H54 (cell line): ENCODE data around the gene ZBED3.

Experiments used
- DNase-seq: peaks from one replicate; pipeline ENCODE4 v3.0.0; 2011; ENCODE audit warnings: low spot score, mixed read lengths; ENCODE audit not compliant: insufficient read length
- FAIRE-seq: peaks from 3 replicates; lab custom pipeline; 2011; peaks lifted over from hg19 to GRCh38; lab: Jason Lieb, UNC
- POLR2A ChIP-seq: IDR thresholded peaks from 2 replicates; pipeline ENCODE4 v1.6.1; 2011; ENCODE audit warnings: low read depth, mild to moderate bottlenecking, low read length

Gene ZBED3

DNA sequence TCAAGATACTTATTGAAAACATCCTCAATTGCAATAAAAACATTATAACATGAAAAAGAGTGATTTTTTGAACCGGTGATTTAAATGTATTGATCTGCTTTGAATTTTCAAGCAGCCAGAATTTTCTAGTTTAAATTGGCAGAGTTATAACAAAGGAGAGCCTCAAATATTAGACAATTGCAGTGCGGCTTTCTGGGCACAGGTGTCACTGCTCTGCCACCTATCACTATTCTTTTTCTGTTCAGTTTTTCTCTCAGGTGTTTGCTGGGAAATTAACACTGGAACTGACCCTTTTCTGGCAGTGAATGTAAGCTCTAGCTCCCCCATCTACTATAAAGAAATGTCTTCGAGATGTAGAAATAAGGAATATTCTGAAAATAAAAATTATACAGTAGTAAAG is 23.0 kb downstream of the ZBED3 start:
- DNase-seq: no peak
- peak; percentile 36 for FAIRE-seq
- no peak for TF ChIP-seq POLR2A

DNA sequence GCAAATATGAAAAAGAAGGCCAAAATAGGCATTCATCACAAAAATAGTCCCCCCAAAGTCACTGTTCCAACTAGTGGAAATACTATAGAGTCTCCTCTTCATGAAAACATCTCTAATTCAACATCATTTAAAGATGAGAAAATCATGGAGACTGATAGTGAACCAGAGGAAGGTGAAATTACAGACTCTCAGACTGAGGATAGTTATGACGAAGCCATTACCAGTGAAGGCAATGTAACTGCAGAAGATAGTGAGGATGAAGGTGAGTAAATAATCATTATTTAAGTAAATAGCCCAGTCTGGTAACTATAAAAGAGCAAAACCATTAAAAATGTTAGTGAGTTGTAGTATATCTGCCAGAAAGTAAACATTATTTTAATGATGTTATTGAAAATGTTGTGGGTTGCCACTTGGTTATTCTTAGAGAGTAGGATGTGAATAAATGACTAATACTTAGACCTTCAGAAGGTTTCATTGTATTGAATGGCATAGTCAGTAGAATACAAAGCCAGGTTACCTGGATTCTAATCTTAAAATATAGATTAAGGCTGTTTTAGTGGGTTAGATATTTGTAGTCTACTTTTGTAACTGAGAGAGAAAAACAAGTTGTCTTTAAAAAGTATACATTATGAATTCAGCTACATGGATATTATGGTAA is 40.5 kb downstream of the ZBED3 start:
- TF ChIP-seq POLR2A: no peak
- no peak for DNase-seq
- no peak for FAIRE-seq

DNA sequence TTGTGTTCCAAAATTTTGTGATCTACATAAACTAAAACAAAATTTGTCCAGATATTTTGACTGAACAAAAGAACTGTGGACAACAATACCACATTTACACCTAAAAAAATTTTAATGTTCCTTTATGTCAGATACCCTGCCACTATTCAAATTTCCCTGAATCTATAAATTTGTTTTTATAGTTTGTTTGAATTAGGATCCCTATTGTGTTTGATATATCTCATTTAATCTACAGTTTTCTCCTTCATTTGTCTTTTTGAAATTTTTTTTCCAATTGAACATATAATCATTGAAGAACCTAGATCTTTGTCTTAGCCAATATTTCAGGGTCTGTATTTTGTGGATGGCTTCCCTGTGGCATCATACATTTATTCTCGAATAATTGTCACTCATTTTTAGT is 51.1 kb downstream of the ZBED3 start:
- FAIRE-seq: no peak
- DNase-seq: no peak
- no peak for TF ChIP-seq POLR2A

DNA sequence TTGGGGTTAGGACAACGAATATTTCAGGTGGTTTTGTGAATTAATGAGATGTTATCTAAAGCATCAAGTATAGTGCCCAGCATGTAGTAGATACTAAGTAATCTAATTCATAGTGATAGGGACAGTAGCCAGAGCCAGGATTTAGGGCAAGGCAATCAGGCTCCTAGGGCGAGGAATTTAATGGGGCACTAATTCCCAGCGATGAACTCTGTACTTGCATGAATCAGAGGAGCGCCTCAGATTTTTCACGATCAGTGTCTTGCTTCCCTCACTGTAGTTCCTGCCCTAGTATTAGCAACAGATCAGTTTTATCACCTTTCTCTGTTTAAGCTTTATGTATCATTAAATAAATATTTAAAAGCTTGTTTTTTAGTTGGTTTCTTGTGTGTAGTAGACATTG is 53.7 kb downstream of the ZBED3 start:
- DNase-seq (no peak), FAIRE-seq (no peak)
- no peak for TF ChIP-seq POLR2A

DNA sequence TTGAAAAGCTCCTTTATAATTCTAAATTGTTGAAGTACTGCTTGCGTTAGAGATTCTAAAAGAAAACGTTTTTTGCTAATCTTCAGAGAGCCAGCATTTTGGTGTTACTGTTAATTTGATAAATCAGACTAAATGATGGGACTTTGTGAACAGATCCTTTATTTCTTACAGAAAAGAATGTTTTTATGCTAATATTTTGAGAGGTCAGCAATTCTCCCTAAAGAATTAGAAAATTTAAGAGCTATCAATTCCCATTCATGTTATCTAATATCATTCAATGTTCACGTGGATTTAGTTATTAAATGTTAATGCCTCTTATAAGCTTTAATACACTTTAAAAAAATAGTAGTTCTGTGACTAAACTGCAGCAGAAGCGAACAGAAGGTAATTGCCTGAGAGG is 54.5 kb downstream of the ZBED3 start:
- FAIRE-seq (no peak), DNase-seq (no peak)
- no peak for TF ChIP-seq POLR2A

DNA sequence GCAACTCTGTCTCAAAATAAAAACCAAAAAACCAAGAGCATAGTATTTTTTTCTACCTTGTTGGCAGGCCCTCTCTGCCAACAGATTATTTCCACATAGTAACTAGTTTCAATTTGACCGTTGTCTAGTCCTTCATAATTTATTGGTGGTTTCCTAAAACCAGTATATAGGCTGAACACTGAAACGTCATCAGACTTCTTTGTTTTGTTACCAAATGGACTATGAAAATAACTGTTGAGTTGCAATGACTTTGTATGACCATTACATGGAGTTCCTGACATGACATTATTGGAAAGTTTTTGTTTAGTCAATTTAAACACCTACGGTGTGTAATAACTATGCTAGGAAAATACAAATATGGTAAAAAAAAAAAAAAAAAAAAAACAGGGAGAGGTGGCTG is 55.2 kb downstream of the ZBED3 start:
- no peak for TF ChIP-seq POLR2A
- no peak for DNase-seq
- no peak for FAIRE-seq

DNA sequence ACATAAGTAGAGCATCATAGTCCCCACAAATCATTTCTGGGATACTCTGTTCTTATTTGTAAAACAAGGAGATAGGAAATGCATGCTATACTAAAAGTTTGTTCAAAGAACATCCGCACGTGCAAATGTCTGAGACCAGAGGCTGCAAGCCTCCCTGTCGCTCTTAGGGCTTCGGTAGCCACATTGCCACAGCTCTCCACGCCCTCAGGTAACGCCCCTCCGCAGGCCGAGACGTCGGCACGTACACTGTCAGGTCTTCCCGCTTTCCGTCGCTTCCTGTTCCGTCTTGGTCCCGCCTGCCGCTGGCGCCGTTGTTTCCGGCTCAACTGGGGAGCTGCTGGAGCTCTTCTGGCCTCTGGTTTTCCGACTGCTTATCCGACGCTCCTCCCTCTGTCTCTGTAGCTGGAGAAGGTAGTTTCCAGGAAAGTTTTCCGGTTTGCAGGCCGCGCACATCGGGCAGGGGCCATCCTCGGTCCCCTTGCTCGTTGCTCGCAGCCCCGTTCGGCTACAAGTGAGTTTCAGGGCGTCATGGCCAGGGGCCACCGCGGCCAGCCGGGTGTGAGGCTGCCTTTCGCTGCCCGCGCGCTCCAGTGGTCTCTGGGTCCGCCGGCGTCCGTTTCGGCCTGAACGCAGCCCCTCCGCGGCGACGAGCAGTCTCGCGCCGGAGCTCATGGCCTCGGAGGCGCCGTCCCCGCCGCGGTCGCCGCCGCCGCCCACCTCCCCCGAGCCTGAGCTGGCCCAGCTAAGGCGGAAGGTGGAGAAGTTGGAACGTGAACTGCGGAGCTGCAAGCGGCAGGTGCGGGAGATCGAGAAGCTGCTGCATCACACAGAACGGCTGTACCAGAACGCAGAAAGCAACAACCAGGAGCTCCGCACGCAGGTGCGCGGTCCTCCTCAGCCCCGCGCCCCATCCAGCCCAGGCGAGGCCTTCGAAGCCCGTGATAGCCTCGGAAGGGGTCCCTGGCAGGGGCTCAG is 56.7 kb downstream of the ZBED3 start, which contains the start of gene AGGF1:
TSS of gene AGGF1 (plus strand) at position 308 of the 975 bp plus-strand sequence. CDS start at position 671, 363 bp downstream.
- peak; percentile 94 for FAIRE-seq
- DNase-seq: peak; percentile 83
- TF ChIP-seq POLR2A: peak; percentile 68; the same call in 1 of the 2 replicates

DNA sequence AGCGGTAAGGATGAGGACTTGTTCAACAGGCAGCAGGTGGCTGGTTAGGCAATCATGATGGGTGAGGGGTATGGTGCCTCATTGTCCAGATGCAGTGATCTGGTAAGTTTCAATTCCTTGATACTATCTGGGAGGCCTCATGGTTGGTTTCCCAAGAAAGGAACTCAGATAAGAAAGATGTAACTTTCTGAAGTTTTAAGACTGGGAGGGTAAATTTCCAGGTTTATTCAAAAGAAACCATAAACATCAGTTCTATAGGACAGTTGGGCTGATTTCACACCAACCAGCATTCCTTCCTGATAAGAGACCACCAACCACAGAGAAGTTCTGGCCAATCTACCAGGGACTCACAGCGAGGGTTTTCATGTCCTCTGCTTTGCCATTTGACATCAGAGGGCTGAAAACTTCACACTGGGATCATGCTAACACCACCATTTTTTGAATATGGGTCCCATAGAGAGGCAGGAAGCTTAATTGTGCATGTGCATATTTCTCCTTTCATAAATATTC is 57.7 kb downstream of the ZBED3 start:
- DNase-seq: no peak
- no peak for TF ChIP-seq POLR2A
- FAIRE-seq: no peak

DNA sequence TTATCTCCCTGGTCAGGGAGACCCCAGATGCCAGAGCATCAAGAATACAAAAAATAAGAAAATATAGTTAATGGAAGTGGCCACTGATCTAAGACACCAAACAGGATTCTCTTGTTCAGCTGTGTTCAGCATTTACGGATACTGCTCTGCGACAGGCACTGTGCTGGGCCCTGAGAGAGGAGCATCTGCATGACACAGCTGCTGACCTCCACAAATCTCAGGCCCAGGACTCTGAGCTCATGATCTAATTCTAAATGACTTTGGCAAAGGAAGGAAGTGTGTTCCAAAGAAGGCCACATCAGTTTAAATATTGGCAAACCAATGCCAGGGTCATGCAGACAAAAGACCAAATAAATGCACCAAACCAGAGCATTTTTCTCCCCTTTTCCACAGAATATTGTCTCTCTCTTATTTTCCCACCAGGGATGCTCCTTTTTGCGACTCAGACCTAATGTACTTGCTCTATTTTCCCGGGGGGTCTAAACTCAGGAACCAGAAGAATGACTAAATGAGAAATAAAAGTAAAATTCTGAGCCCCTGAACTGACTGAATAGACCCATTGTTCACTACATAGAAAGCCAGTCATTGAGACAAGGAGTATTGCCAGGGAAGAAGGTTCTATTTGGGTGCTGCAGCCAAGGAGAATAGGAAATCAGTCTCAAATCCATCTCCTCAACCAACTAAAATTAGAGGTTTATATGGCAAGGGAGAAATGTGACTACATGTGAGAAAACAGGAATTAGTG is 58.3 kb downstream of the ZBED3 start:
- no peak for TF ChIP-seq POLR2A
- no peak for DNase-seq
- FAIRE-seq: no peak

DNA sequence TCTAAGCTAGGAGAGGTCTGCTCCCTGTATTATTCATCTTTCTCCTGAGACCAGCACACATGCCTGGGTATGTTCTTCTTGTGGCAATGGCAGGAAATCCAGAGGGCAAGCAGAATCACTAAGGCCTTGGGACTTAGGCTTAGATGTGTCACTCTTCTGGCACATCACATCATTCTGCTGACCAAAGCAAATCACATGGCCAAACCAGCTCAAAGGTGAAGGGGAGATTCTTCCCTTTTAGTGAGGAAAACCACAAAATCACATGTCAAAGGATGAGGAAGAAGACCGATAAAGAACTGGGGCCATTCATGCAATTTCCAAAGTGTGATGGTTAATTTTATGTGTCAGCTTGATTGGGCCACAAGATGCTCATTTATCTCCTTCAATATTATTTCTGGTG is 62.6 kb downstream of the ZBED3 start:
- no peak for FAIRE-seq
- DNase-seq: no peak
- no peak for TF ChIP-seq POLR2A

DNA sequence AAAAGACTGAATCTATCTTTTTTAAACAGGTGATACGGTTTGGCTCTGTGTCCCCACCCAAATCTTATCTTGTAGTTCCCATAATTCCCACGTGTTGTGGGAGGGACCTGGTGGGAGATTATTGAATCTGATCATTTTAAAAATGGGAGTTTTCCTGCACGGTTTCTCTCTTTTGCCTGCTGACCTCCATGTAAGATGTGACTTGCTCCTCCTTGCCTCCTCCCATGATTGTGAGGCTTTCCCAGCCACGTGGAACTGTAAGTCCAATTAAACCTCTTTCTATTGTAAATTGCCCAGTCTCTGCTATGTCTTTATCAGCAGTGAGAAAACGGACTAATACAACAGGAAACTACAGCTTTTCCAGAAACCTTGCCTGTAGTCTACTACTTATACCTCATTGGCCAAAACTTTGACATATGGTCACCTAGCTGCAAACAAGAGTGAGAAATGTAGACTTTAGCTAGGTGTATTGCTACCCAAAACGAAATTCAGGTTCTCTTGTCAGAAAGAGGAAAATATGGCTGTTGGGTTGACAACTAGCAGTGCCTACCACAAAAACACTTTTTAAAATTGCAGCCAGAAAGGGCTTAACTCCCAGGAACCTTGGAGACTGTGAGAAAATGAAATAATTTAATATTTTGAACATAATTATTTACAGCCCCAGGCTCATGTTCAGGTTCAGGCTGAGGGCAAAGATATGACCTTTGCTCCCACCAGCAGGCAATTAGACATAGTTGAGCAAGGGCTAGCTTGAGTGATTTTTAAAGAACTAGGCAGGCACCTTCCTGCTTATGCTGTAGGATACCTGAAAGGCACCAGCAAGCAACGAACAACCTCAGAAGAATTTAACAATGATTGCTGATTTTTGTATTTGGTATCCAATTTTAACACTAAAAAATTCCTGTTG is 64.3 kb downstream of the ZBED3 start:
- no peak for TF ChIP-seq POLR2A
- no peak for DNase-seq
- FAIRE-seq: no peak
